Measurements from ENCODE around the gene HOXB9. TPM values are rescaled to one million over a fixed set of nuclear protein-coding genes. Genes with fewer than 3 reads are reported as not detected.

The HOXB9 gene
- total and polyA plus RNA-seq, 10 of the 15 experiments (the other 5 are each of a cell fraction or from before 2014, with no cell fraction given): 0.01 to 0.49 (median 0.09) TPM; not detected in 5

DNA sequence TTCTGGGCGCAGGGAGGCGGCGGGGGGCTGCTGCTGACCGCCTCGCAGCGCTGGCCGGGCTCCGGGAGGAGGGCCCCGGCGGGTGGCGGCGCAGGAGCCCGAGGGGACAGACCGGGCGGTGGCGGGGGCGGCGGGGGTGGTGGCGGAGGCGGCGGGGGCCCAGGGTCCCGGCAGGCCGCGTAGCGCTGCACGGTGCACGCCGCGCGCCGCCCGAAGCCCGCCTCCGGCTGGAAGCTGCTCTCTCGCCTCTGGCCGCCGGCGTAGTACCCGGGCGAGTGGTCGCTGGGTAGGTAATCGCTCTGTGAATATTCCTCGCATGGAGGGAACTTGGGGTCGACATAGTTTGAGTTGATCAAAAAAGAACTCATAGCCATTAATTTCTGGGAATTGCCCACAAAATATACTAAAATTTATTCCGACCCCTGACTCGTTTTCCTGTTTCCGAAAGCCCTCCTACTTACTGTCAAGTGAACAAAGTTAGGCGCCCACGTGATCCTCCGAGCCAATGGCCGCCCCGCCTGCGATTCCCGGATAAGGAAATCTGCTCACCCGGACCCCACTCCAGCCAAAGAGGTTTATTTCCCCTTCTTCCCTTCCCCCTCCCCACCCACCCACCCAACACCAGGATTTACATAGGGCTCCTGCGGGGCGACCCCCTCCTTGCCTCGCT lies 48.1 kb downstream of the HOXB9 start, which contains the start of gene HOXB4 (continued):
- TF ChIP-seq, protein P1, sequence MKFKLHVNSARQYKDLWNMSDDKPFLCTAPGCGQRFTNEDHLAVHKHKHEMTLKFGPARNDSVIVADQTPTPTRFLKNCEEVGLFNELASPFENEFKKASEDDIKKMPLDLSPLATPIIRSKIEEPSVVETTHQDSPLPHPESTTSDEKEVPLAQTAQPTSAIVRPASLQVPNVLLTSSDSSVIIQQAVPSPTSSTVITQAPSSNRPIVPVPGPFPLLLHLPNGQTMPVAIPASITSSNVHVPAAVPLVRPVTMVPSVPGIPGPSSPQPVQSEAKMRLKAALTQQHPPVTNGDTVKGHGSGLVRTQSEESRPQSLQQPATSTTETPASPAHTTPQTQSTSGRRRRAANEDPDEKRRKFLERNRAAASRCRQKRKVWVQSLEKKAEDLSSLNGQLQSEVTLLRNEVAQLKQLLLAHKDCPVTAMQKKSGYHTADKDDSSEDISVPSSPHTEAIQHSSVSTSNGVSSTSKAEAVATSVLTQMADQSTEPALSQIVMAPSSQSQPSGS (IDR thresholded peaks at IDR 0.05; ENCODE audit: low read length): no peak
- TF ChIP-seq NKRF (conservative IDR thresholded peaks at IDR 0.05): peak; percentile 57
- TF ChIP-seq, protein P2, sequence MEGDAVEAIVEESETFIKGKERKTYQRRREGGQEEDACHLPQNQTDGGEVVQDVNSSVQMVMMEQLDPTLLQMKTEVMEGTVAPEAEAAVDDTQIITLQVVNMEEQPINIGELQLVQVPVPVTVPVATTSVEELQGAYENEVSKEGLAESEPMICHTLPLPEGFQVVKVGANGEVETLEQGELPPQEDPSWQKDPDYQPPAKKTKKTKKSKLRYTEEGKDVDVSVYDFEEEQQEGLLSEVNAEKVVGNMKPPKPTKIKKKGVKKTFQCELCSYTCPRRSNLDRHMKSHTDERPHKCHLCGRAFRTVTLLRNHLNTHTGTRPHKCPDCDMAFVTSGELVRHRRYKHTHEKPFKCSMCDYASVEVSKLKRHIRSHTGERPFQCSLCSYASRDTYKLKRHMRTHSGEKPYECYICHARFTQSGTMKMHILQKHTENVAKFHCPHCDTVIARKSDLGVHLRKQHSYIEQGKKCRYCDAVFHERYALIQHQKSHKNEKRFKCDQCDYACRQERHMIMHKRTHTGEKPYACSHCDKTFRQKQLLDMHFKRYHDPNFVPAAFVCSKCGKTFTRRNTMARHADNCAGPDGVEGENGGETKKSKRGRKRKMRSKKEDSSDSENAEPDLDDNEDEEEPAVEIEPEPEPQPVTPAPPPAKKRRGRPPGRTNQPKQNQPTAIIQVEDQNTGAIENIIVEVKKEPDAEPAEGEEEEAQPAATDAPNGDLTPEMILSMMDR (IDR thresholded peaks at IDR 0.05 in 2 of 3, conservative IDR thresholded peaks at IDR 0.05 in 1 of 3; ENCODE audit: control insufficient read depth in 2 of 3, extremely low read depth in 1 of 3, insufficient read depth in 1 of 3, low read depth in 3 of 3, low read length in 3 of 3): no peak
- no peak for TF ChIP-seq STAT3 (IDR thresholded peaks at IDR 0.05; ENCODE audit: low read depth, low read length)
- TF ChIP-seq YY1 (IDR thresholded peaks at IDR 0.05; ENCODE audit: low read depth, low read length): peak; percentile 82
- no peak for TF ChIP-seq TCF12 (IDR thresholded peaks at IDR 0.05; ENCODE audit: low read depth, low read length)
- no peak for TF ChIP-seq SMC3 (IDR thresholded peaks at IDR 0.05; ENCODE audit: borderline replicate concordance, low read length)
- no peak for TF ChIP-seq MTA2 (IDR thresholded peaks at IDR 0.05; ENCODE audit: low read depth)
- TF ChIP-seq ZBED1 (IDR thresholded peaks at IDR 0.05; ENCODE audit: borderline replicate concordance): no peak
- no peak for TF ChIP-seq NBN (IDR thresholded peaks at IDR 0.05)
- TF ChIP-seq ESRRA (IDR thresholded peaks at IDR 0.05; ENCODE audit: low read length): no peak
- TF ChIP-seq MYB (IDR thresholded peaks at IDR 0.05; ENCODE audit: borderline replicate concordance, low read depth, low read length): no peak
- TF ChIP-seq E2F4 (IDR thresholded peaks at IDR 0.05; ENCODE audit: low read depth, low read length): no peak
- no peak for TF ChIP-seq TARDBP (IDR thresholded peaks at IDR 0.05; ENCODE audit: borderline replicate concordance)
- TF ChIP-seq KLF5 (IDR thresholded peaks at IDR 0.05; ENCODE audit: partially characterized antibody): no peak
- TF ChIP-seq PML (IDR thresholded peaks at IDR 0.05; ENCODE audit: low read length): no peak
- TF ChIP-seq SREBF1 (IDR thresholded peaks at IDR 0.05; ENCODE audit: low read length): no peak
- TF ChIP-seq, protein P3, sequence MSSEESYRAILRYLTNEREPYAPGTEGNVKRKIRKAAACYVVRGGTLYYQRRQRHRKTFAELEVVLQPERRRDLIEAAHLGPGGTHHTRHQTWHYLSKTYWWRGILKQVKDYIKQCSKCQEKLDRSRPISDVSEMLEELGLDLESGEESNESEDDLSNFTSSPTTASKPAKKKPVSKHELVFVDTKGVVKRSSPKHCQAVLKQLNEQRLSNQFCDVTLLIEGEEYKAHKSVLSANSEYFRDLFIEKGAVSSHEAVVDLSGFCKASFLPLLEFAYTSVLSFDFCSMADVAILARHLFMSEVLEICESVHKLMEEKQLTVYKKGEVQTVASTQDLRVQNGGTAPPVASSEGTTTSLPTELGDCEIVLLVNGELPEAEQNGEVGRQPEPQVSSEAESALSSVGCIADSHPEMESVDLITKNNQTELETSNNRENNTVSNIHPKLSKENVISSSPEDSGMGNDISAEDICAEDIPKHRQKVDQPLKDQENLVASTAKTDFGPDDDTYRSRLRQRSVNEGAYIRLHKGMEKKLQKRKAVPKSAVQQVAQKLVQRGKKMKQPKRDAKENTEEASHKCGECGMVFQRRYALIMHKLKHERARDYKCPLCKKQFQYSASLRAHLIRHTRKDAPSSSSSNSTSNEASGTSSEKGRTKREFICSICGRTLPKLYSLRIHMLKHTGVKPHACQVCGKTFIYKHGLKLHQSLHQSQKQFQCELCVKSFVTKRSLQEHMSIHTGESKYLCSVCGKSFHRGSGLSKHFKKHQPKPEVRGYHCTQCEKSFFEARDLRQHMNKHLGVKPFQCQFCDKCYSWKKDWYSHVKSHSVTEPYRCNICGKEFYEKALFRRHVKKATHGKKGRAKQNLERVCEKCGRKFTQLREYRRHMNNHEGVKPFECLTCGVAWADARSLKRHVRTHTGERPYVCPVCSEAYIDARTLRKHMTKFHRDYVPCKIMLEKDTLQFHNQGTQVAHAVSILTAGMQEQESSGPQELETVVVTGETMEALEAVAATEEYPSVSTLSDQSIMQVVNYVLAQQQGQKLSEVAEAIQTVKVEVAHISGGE (CRISPR knock-in tag; IDR thresholded peaks at IDR 0.05): no peak
- TF ChIP-seq SUZ12 (IDR thresholded peaks at IDR 0.05; ENCODE audit: unreplicated experiment): no peak
- TF ChIP-seq MAX (IDR thresholded peaks at IDR 0.05; ENCODE audit: low read depth, low read length): peak; percentile 73; the same call in 1 of the 2 replicates
- TF ChIP-seq HDAC6 (IDR thresholded peaks at IDR 0.05; ENCODE audit: unreplicated experiment): no peak
- no peak for TF ChIP-seq KDM1A (IDR thresholded peaks at IDR 0.05; ENCODE audit: borderline replicate concordance)
